ENCODE measurements around the gene GAREM2.

GAREM2 gene

GRCh38 chr2:26193578-26194231 lies 20.8 kb downstream of the GAREM2 start:
- H3K36me3 ChIP-seq (ENCODE audit: control insufficient read depth, low read length): peaks cover 67% of the 10 kb centered on the region
- no peak overlapping the region for H3K27ac ChIP-seq (ENCODE audit: low read depth, low read length)
- TF ChIP-seq CTCF (IDR thresholded peaks at IDR 0.05; ENCODE audit: low read depth, low read length, poor library complexity, severe bottlenecking) (no peak), EZH2phosphoT487 (IDR thresholded peaks at IDR 0.05; ENCODE audit: borderline replicate concordance, low read length) (no peak)
- no peaks in the 10 kb centered on the region for H4K20me1 ChIP-seq (ENCODE audit: control insufficient read depth, insufficient read depth, low read depth, low read length)
- no peaks in the 10 kb centered on the region for H3F3A ChIP-seq (ENCODE audit: control insufficient read depth, insufficient read depth)
- no peak overlapping the region for H3K4me3 ChIP-seq (ENCODE audit: low read length)
- peaks cover 13% of the 10 kb centered on the region for H3K4me1 ChIP-seq (ENCODE audit: control insufficient read depth, low read length)
- no peaks in the 10 kb centered on the region for H3K79me2 ChIP-seq (ENCODE audit: control insufficient read depth, low read length)
- no peaks in the 10 kb centered on the region for H3K9me2 ChIP-seq (replicated peaks; ENCODE audit: control insufficient read depth, low read length)
- no peaks in the 10 kb centered on the region for H3K27me3 ChIP-seq (ENCODE audit: control insufficient read depth, low read length)
- no peak overlapping the region for H3K4me2 ChIP-seq (ENCODE audit: low read length)
- H3K9me3 ChIP-seq (ENCODE audit: control insufficient read depth, insufficient read depth, low read length): no peaks in the 10 kb centered on the region

GRCh38 chr2:26195040-26195984 lies 22.4 kb downstream of the GAREM2 start:
- no peaks in the 10 kb centered on the region for H3F3A ChIP-seq (ENCODE audit: control insufficient read depth, insufficient read depth)
- no peaks in the 10 kb centered on the region for H3K9me2 ChIP-seq (replicated peaks; ENCODE audit: control insufficient read depth, low read length)
- H4K20me1 ChIP-seq (ENCODE audit: control insufficient read depth, insufficient read depth, low read depth, low read length): no peaks in the 10 kb centered on the region
- peaks cover 75% of the 10 kb centered on the region for H3K36me3 ChIP-seq (ENCODE audit: control insufficient read depth, low read length)
- TF ChIP-seq EZH2phosphoT487 (IDR thresholded peaks at IDR 0.05; ENCODE audit: borderline replicate concordance, low read length) (no peak), CTCF (IDR thresholded peaks at IDR 0.05; ENCODE audit: low read depth, low read length, poor library complexity, severe bottlenecking) (no peak)
- no peaks in the 10 kb centered on the region for H3K79me2 ChIP-seq (ENCODE audit: control insufficient read depth, low read length)
- H3K27ac ChIP-seq (ENCODE audit: low read depth, low read length): no peak overlapping the region
- no peak overlapping the region for H3K4me2 ChIP-seq (ENCODE audit: low read length)
- no peaks in the 10 kb centered on the region for H3K27me3 ChIP-seq (ENCODE audit: control insufficient read depth, low read length)
- no peak overlapping the region for H3K4me3 ChIP-seq (ENCODE audit: low read length)
- no peaks in the 10 kb centered on the region for H3K9me3 ChIP-seq (ENCODE audit: control insufficient read depth, insufficient read depth, low read length)
- H3K4me1 ChIP-seq (ENCODE audit: control insufficient read depth, low read length): peaks cover 13% of the 10 kb centered on the region

- H3K9me2 ChIP-seq (replicated peaks; ENCODE audit: control insufficient read depth, low read length): no peaks in the 10 kb centered on the region
- peaks cover 74% of the 10 kb centered on the region for H3K36me3 ChIP-seq (ENCODE audit: control insufficient read depth, low read length)
- no peak overlapping the region for H3K27ac ChIP-seq (ENCODE audit: low read depth, low read length)
- no peaks in the 10 kb centered on the region for H3F3A ChIP-seq (ENCODE audit: control insufficient read depth, insufficient read depth)
- H3K4me1 ChIP-seq (ENCODE audit: control insufficient read depth, low read length): peaks cover 13% of the 10 kb centered on the region
- no peak overlapping the region for H3K4me2 ChIP-seq (ENCODE audit: low read length)
- H3K9me3 ChIP-seq (ENCODE audit: control insufficient read depth, insufficient read depth, low read length): no peaks in the 10 kb centered on the region
- no peak overlapping the region for H3K4me3 ChIP-seq (ENCODE audit: low read length)
- no peak for TF ChIP-seq EZH2phosphoT487 (IDR thresholded peaks at IDR 0.05; ENCODE audit: borderline replicate concordance, low read length)
- TF ChIP-seq CTCF (IDR thresholded peaks at IDR 0.05; ENCODE audit: low read depth, low read length, poor library complexity, severe bottlenecking): no peak
- no peaks in the 10 kb centered on the region for H3K27me3 ChIP-seq (ENCODE audit: control insufficient read depth, low read length)
- no peaks in the 10 kb centered on the region for H3K79me2 ChIP-seq (ENCODE audit: control insufficient read depth, low read length)
- no peaks in the 10 kb centered on the region for H4K20me1 ChIP-seq (ENCODE audit: control insufficient read depth, insufficient read depth, low read depth, low read length)
These were observed 24.0 kb downstream of the GAREM2 start for GRCh38 chr2:26196683-26197418.
